VCaP (cell line): ENCODE results near the gene RLN2.
A peak's percentile ranks its signal among the peaks of the same experiment; 100 is the strongest.
"Not testable (repeated sequence)": the region's sequence is repeated elsewhere in the genome, so short reads cannot be mapped to it uniquely, and the experiment has no call there.

Experiments
- H3K27ac ChIP-seq: fragments of 450-650 bp; 2 replicates; pipeline ENCODE4 v1.5.1; 2017
- TF ChIP-seq, protein P1 (sequence below): fragments of 450-650 bp; conservative IDR thresholded peaks from 2 replicates; pipeline ENCODE4 v1.5.1; 2017; ENCODE audit warnings: mild to moderate bottlenecking, moderate library complexity

RLN2 gene

DNA sequence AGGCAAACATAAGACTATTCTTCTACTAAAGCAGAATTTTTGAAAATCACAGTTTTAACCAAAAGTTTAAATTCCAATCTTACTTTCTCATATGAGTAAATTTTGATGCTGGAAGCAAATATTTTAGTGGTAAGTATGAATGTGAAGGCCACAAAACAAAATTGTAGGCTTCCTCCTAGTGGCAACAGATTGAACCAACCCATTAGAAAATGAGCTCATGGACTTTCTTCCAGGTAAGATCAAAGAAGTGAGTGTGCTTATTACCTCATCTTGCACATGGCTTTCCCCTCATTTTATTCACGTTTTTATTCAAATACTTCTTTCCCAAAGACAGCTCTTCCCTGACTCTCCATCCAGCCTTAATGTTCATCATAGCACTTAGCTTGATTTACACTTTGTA is 16.5 kb upstream of the RLN2 start:
- TF ChIP-seq, protein P1, sequence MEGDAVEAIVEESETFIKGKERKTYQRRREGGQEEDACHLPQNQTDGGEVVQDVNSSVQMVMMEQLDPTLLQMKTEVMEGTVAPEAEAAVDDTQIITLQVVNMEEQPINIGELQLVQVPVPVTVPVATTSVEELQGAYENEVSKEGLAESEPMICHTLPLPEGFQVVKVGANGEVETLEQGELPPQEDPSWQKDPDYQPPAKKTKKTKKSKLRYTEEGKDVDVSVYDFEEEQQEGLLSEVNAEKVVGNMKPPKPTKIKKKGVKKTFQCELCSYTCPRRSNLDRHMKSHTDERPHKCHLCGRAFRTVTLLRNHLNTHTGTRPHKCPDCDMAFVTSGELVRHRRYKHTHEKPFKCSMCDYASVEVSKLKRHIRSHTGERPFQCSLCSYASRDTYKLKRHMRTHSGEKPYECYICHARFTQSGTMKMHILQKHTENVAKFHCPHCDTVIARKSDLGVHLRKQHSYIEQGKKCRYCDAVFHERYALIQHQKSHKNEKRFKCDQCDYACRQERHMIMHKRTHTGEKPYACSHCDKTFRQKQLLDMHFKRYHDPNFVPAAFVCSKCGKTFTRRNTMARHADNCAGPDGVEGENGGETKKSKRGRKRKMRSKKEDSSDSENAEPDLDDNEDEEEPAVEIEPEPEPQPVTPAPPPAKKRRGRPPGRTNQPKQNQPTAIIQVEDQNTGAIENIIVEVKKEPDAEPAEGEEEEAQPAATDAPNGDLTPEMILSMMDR, result peak; percentile 38; the same call in 1 of the 2 replicates
- H3K27ac ChIP-seq, result no peak overlapping the region

DNA sequence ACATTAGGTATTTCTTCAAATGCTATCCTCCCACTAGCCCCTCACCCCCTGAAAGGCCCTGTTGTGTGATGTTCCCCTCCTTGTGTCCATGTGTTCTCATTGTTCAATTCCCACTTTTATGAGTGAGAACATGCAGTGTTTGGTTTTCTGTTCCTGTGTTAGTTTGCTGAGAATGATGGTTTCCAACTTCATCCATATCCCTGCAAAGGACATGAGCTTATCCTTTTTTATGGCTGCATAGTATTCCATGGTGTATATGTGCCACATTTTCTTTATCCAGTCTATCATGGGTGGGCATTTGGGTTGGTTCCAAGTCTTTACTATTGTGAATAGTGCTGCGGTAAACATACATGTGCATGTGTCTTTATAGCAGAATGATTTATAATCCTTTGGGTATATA is 11.9 kb upstream of the RLN2 start:
- not testable (repeated sequence) for H3K27ac ChIP-seq

DNA sequence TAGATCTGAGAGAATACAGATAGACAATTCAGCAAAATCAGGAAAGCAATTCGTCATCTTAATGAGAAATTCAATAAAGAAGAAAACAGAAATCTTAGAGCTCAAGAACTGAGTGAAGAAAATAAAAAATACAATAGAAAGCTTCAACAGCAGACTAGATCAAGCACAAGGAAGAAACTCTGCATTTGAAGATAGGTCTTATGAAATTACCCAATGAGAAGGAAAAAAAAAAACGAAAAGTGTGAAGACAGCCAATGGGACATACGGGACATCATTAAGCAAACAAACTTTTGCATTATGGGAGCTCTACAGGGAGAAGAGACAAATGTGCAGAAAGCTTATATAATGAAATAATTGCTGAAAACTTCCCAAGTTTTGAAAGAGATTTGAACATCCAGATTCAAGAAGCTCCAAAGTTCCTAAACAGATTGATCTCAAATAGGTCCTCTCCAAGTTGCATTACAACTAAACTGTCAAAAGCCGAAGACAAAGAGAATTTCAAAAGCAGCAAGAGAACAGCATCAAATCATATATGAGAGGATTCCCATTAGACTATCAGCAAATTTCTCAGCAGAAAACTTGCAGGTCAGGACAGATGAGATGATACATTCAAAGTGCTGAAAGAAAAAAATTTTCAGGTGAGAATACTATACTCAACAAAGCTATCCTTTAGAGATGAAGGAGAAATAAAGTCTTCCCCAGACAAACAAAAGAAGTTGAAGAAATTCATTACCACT is 10.8 kb upstream of the RLN2 start:
- TF ChIP-seq, protein P1, result no peak
- H3K27ac ChIP-seq, result no peak overlapping the region

DNA sequence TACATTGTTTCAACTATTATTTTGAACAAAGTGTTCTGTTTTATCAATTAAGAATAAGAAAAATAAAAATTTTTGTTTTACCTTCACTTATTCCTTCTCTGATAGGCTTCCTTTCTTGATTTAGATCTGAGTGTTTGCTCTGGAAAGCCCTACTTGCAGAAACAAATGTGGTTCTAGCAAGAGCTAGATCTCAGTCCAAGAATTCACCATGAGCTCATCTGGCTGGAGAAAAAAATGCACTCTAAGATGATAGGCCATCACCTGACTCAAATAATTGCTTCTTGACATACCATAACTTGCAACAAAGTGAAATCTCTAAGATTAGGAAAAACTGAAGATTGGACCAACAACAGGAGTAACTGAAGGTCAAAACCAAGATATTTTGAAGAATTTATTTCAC is 6.3 kb upstream of the RLN2 start:
- TF ChIP-seq, protein P1, result no peak
- no peak overlapping the region for H3K27ac ChIP-seq

DNA sequence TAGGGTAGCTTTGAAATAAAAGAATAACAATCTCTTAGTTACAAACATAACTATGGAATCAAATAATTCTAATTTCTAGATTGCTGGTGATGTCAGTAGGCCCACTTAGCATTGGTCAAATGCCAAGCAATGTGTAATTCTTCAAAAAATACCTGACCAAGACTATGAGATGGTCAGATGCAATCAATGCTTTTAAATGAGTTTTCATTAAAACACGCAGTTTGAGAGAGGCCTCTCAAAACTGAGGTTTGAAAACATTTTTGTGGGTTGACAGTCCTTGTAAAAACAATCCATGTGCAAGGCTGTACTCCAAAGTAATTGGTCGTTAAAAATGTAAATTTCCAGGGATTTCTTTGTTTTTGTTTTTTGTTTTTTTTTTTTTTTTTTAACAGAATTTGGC is 1.2 kb upstream of the RLN2 start:
- TF ChIP-seq, protein P1, result no peak
- no peak overlapping the region for H3K27ac ChIP-seq

DNA sequence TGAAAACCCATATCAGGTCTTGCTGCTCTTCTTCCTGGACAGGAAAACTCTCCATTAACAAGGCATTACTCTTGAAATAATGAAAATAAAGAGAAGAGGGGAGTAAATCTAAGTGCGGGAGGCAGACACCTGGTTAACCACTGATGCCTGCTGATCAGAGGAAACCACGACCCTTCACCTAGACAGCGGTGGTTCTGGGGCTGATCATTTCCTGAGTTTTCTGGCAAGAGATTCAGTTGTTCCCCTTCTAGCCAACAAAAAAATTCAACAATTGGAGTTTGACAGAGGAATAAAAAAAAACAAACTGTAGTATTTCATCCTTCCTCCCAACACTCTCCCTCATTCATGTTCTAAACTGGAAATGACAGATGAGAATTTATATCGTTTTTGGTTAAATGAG is 3.0 kb downstream of the RLN2 start:
- TF ChIP-seq, protein P1, result no peak
- H3K27ac ChIP-seq, result no peak overlapping the region

DNA sequence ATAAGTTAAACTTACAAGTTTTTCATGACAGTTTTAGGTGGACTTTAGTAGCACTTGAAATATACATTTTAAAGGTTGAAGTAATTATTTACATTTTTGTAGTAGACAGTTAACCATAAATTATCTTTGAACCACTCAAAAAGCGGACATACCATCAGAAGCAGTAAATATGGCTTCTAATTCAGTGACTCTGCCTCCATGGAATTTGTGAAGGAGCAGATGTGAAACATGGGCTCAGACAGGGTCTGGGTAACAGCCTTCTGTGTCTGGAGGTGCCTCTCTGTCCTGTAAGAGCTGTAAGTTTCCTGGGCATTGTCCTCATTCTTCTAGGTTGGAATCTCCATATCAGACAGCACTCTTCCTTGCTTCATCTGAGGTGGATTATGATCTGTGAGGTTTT is 12.4 kb downstream of the RLN2 start:
- H3K27ac ChIP-seq, result no peak overlapping the region
- TF ChIP-seq, protein P1, result no peak

DNA sequence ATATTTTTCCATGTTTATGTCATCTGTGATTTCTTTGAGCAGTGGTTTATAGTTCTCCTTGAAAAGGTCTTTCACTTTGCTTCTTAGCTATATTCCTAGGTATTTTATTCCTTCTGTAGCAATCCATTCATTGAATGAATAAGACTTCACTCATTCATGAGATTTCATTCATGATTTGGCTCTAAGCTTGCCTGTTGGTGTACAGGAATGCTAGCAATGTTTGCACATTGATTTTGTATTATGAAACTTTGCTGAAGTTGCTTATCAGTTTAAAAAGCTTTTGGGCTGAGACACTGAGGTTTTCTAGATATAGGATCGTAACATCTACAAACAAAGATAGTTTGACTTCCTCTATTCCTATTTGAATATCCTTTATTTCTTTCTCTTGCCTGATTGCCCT is 15.9 kb downstream of the RLN2 start:
- H3K27ac ChIP-seq, result no peak overlapping the region

More for the DNA sequence above, 15.9 kb downstream of the RLN2 start:
- TF ChIP-seq, protein P1, result no peak
